ENCODE results near the gene DNASE1L1.

DNASE1L1 gene

GRCh38 chrX:154365997-154366665 is 42.9 kb downstream of the DNASE1L1 start:
- DNase-seq, result no peak

GRCh38 chrX:154365052-154365600 is 43.9 kb downstream of the DNASE1L1 start:
- no peak for DNase-seq

GRCh38 chrX:154363706-154364439 is 45.2 kb downstream of the DNASE1L1 start:
- DNase-seq, result no peak

- no peak for DNase-seq
Observed at GRCh38 chrX:154362085-154362742, 46.8 kb downstream of the DNASE1L1 start.

GRCh38 chrX:154360155-154360713 is 48.8 kb downstream of the DNASE1L1 start:
- DNase-seq, result no peak

- DNase-seq, result no peak
Observed at GRCh38 chrX:154359362-154360154, 49.5 kb downstream of the DNASE1L1 start.

GRCh38 chrX:154358829-154359228 is 50.2 kb downstream of the DNASE1L1 start:
- no peak for DNase-seq

GRCh38 chrX:154358011-154358410 is 51.0 kb downstream of the DNASE1L1 start:
- DNase-seq, result no peak

- DNase-seq, result no peak
Observed at GRCh38 chrX:154357205-154357604, 51.8 kb downstream of the DNASE1L1 start.

GRCh38 chrX:154356596-154356995 is 52.5 kb downstream of the DNASE1L1 start:
- DNase-seq, result no peak

- DNase-seq, result no peak
Observed at GRCh38 chrX:154355776-154356140, 53.3 kb downstream of the DNASE1L1 start.

GRCh38 chrX:154355094-154355775 is 53.8 kb downstream of the DNASE1L1 start:
- DNase-seq, result no peak

GRCh38 chrX:154354516-154354915 is 54.5 kb downstream of the DNASE1L1 start:
- DNase-seq, result no peak

GRCh38 chrX:154354013-154354412 is 55.0 kb downstream of the DNASE1L1 start:
- no peak for DNase-seq

- no peak for DNase-seq
Observed at GRCh38 chrX:154353172-154353843, 55.7 kb downstream of the DNASE1L1 start.

- DNase-seq, result no peak
Observed at GRCh38 chrX:154352466-154352865, 56.6 kb downstream of the DNASE1L1 start.

GRCh38 chrX:154352012-154352401 is 57.0 kb downstream of the DNASE1L1 start:
- no peak for DNase-seq
